SJCRH30 (cell line): ENCODE results near the gene ZNF397. TPM values are rescaled to one million over a fixed set of nuclear protein-coding genes. Genes with fewer than 3 reads are reported as not detected.
A peak's percentile ranks its signal among the peaks of the same experiment; 100 is the strongest.
"Not testable (repeated sequence)": the region's sequence is repeated elsewhere in the genome, so short reads cannot be mapped to it uniquely, and the experiment has no call there.

ENCODE experiments used
- DNase-seq, 2 experiments: peaks; one replicate each; pipeline ENCODE4 v3.0.0-alpha.2; 2015 to 2020
- H3K27ac ChIP-seq: fragments of 250-450 bp; sonication (Bioruptor Pico); 2 replicates; pipeline ENCODE4 v1.5.1; 2020; ENCODE audit warnings: mild to moderate bottlenecking, moderate library complexity
- H3K27me3 ChIP-seq: fragments of 250-450 bp; sonication (Bioruptor Pico); 2 replicates; pipeline ENCODE4 v1.5.1; 2020; ENCODE audit warnings: mild to moderate bottlenecking, moderate library complexity
- H3K36me3 ChIP-seq: fragments of 250-450 bp; sonication (Bioruptor Pico); 2 replicates; pipeline ENCODE4 v1.5.1; 2020; ENCODE audit warnings: mild to moderate bottlenecking, moderate library complexity
- H3K4me1 ChIP-seq: fragments of 250-450 bp; sonication (Bioruptor Pico); 2 replicates; pipeline ENCODE4 v1.5.1; 2020; ENCODE audit warnings: mild to moderate bottlenecking, moderate library complexity
- H3K4me3 ChIP-seq: fragments of 250-450 bp; sonication (Bioruptor Pico); 2 replicates; pipeline ENCODE4 v1.5.1; 2020; ENCODE audit warnings: mild to moderate bottlenecking, moderate library complexity
- H3K9me3 ChIP-seq: fragments of 250-450 bp; sonication (Bioruptor Pico); replicated peaks from 2 replicates; pipeline ENCODE4 v1.5.1; 2020; ENCODE audit warnings: mild to moderate bottlenecking, moderate library complexity
- total RNA-seq: library from RNA; depleted of rRNA; stranded (reverse); fragments of >200 nt; shearing (Covaris generic); gene quantifications from 2 replicates; pipeline ENCODE4 v1.2.3, GENCODE V29; 2014; rRNA removed

Gene ZNF397
- 7.9 and 8.6 TPM in 2 replicates for total RNA-seq

DNA sequence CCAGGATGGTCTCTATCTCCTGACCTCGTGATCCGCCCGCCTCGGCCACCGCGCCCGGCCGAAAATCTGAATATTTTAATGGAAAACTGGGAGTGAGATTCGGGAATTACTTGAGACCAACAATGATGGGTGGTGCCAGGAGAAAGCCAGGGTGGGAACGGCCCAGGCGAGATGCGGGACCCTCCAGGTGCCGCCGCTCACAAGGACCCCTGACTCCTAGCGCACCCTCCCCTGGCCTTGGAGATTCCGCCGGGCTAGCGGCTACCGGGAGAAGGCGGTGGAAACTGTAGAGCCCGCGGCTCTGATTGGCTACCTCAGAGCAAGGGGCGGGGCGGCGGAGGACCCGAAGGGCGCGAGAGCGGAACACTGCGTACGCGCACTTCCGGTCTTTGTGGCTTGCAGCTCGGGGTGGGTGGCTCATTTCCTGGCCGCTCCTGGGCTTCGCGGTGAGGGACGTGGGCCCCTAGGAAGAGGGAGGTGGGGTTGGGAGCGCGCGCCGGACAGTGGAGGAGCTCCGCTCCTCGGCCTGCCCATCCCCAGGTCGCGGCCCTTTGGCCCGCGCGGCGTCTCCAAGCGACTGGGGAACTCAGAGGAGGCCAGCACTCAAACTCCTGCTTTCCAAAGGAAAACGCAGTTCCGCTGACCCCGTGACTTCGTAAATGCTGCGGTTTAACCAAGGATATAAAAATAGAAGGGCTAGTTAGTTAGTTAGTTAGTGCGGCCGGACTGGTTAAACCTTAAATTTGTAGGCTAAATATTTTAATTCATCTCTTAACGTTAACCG lies at the start of gene ZNF397:
Gene ZNF397, plus strand, starts transcription at position 371 of the 784 bp plus-strand sequence. CDS start 1,437 bp downstream, outside the sequence.
- Histone ChIP-seq H3K4me1 (no peaks in the 10 kb centered on the region), H3K27ac (peak within 1 kb of the TSS; percentile 89), H3K27me3 (no peaks in the 10 kb centered on the region), H3K36me3 (peaks cover 25% of the 10 kb centered on the region), H3K4me3 (peak within 1 kb of the TSS; percentile 70), H3K9me3 (no peaks in the 10 kb centered on the region; the same call in 1 of the 2 replicates)
- peak; percentile 94 to 95 for DNase-seq

DNA sequence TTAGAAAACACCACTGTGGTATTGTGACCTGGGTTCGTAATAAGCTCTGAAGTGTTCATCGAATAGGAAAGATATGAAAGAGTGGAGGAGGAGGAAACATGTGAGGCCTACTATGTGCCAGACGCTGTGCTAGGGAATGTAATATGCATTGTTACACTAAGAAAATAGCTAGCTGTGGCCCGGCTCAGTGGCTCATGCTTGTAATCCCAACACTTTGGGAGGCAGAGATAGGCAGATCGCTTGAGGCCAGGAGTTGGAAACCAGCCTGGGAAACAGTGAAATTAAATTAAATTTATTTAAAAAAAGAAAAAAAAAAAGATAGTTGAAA lies 49.2 kb upstream of the ZNF397 start:
- H3K27ac ChIP-seq = no peak overlapping the region
- no peaks in the 10 kb centered on the region for H3K27me3 ChIP-seq
- H3K4me3 ChIP-seq = no peak overlapping the region
- no peaks in the 10 kb centered on the region for H3K36me3 ChIP-seq
- no peak for DNase-seq
- H3K4me1 ChIP-seq = no peaks in the 10 kb centered on the region
- H3K9me3 ChIP-seq = no peaks in the 10 kb centered on the region

DNA sequence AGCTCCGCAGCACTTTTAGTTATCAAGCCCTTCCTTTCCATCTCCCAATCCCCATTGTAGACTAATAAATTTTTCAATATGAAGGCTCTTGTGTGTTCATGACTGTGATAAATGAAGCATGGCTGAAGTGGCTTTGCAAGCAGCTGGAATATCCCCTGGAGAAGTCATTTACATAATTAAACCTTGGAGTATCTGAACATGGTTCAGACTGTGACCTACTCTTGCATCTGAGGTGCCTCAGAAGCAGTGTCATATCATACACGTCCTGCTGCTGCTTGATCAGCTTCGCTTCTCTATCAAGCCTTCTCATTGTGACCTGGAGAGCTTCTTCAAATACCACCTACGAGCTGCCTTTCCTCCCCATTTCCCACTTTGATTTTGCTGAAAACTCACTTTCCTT lies 48.4 kb upstream of the ZNF397 start:
- Histone ChIP-seq H3K9me3 (no peaks in the 10 kb centered on the region), H3K36me3 (no peaks in the 10 kb centered on the region), H3K4me1 (no peaks in the 10 kb centered on the region), H3K27me3 (no peaks in the 10 kb centered on the region), H3K4me3 (no peak overlapping the region), H3K27ac (no peak overlapping the region)
- no peak for DNase-seq

DNA sequence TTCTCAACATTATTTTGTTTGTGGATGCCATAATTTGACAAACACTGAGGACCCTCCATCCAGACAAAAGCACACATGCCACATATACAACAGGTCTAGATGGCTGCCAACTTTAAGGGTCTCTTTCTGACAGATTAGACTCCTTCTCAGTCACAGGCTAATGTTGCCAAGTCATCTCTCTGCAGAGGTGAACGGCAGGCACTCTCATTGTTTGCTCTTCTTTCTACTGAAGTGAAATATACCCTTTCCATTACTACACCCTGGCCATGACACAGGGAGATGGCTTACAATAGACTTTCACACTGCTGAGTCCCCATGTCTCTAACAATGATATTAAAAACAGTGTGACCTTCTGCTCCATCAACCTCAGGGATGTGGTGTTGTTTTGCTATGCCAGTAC lies 47.5 kb upstream of the ZNF397 start:
- no peaks in the 10 kb centered on the region for H3K36me3 ChIP-seq
- H3K27me3 ChIP-seq = no peaks in the 10 kb centered on the region
- H3K4me3 ChIP-seq = no peak overlapping the region
- no peaks in the 10 kb centered on the region for H3K9me3 ChIP-seq
- H3K4me1 ChIP-seq = no peaks in the 10 kb centered on the region
- DNase-seq = no peak
- H3K27ac ChIP-seq = no peak overlapping the region

DNA sequence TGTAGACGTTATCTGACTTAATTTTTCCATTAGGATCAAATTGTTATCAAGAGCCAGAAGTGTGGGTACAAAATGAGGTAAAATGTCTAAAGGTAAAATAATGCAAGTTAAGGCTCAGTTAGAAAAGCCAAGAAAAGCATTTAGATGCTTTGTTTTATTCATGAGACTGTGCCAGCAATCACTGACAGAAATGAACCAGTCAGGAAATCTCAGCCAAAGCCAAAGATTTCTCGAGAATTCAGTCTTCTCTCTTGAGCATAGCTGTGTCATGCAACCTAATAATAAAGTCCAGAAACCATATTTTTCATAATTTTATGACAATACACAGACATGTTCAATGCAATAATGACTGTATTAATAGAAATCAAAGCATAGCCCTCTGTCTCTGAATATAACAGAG lies 43.5 kb upstream of the ZNF397 start:
- Histone ChIP-seq H3K36me3 (no peaks in the 10 kb centered on the region), H3K9me3 (no peaks in the 10 kb centered on the region), H3K4me3 (no peak overlapping the region), H3K4me1 (no peaks in the 10 kb centered on the region), H3K27me3 (no peaks in the 10 kb centered on the region), H3K27ac (no peak overlapping the region)
- no peak for DNase-seq

DNA sequence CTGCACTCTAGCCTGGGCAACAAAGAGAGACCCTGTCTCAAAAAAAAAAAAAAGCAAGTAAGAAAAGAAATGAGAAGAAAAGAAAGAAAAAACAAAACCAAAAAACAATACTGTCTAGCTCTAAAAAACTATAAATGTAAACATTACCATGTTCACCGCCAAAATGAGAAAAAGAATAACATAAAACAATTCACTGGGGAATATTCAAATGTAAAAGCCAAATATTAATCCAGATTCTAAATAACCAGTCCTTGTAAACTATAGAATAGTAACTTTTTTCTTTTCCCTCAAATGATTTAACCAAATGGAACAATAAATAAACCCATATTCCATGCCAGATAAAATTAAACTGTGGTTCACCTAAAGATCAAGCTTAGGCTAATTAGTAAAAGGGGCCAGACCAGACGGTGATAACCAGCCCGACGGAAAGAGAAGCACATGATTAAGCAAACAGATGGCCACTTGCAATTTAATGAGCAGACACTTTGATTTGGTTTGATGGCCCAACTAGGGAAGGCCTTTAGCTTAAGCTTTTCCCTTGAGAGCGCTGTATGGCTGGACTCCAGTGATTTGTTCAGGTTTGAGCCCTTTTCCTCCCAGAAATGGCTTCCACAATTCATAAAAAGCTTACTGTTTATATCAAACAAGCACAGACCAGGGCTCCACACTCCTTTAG lies 39.4 kb upstream of the ZNF397 start:
- Histone ChIP-seq H3K4me3 (no peak overlapping the region), H3K27me3 (no peaks in the 10 kb centered on the region), H3K36me3 (no peaks in the 10 kb centered on the region), H3K9me3 (no peaks in the 10 kb centered on the region), H3K27ac (no peak overlapping the region), H3K4me1 (no peaks in the 10 kb centered on the region)
- no peak for DNase-seq

DNA sequence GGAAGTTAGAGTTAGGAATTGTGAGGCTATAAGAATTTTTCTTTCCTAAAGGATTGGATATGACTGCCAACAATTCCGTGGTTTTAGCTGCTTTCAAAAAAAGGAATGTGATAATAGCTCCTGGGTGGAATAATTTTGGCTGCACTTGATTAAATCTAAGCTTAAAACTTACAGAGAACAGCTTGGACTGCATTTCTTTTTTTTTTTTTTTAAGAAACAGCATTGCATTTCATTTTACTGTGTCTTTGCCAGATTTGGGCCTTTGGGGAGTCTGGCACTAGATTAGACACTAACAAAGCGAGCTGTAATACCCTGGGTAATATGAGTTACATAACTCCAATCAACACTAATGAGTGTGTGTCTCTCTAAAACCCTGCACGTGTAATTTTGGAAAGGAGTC lies 37.8 kb upstream of the ZNF397 start:
- H3K4me1 ChIP-seq = no peaks in the 10 kb centered on the region
- no peaks in the 10 kb centered on the region for H3K9me3 ChIP-seq
- DNase-seq = no peak
- no peak overlapping the region for H3K4me3 ChIP-seq
- H3K27ac ChIP-seq = no peak overlapping the region
- H3K36me3 ChIP-seq = no peaks in the 10 kb centered on the region
- H3K27me3 ChIP-seq = no peaks in the 10 kb centered on the region

DNA sequence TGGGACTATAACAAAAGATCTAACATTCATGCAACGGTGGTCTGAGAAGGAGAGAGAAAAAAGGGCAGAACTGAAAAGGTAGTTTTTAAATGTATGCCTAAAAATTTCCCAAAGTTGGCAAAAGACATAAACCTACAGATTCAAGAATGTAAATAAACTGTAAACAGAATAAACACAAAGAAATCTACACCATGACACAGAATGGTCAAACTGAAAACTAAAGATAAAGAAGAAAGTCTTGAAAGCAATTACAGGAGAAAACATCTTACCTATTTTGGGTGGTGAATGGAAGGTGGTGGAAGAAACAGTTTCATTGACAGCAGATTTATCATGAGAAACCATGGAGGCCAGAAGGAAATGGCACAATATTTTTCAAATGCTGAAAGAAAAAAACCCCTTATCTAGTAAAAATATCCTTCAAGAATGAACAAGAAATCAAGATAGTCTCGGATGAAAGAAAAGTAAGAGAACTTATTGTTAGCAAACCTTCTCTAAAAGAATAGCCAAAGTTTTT lies 35.6 kb upstream of the ZNF397 start:
- no peak for DNase-seq
- no peaks in the 10 kb centered on the region for H3K36me3 ChIP-seq
- H3K4me1 ChIP-seq = no peaks in the 10 kb centered on the region
- H3K4me3 ChIP-seq = no peak overlapping the region
- H3K27me3 ChIP-seq = no peaks in the 10 kb centered on the region
- H3K9me3 ChIP-seq = no peaks in the 10 kb centered on the region
- H3K27ac ChIP-seq = no peak overlapping the region

DNA sequence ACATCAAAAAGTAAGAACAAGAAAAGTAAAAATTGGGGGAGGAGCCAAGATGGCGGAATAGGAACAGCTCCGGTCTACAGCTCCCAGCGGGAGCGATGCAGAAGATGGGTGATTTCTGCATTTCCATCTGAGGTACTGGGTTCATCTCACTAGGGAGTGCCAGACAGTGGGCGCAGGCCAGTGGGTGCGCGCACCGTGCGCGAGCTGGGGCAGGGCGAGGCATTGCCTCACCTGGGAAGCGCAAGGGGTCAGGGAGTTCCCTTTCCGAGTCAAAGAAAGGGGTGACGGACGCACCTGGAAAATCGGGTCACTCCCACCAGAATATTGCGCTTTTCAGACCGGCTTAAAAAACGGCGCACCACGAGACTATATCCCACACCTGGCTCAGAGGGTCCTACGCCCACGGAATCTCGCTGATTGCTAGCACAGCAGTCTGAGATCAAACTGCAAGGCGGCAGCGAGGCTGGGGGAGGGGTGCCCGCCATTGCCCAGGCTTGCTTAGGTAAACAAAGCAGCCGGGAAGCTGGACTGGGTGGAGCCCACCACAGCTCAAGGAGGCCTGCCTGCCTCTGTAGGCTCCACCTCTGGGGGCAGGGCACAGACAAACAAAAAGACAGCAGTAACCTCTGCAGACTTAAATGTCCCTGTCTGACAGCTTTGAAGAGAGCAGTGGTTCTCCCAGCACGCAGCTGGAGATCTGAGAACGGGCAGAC lies 34.9 kb upstream of the ZNF397 start:
- H3K36me3 ChIP-seq, H3K9me3 ChIP-seq, H3K27me3 ChIP-seq, H3K4me1 ChIP-seq, DNase-seq, H3K4me3 ChIP-seq, H3K27ac ChIP-seq: not testable (repeated sequence)

DNA sequence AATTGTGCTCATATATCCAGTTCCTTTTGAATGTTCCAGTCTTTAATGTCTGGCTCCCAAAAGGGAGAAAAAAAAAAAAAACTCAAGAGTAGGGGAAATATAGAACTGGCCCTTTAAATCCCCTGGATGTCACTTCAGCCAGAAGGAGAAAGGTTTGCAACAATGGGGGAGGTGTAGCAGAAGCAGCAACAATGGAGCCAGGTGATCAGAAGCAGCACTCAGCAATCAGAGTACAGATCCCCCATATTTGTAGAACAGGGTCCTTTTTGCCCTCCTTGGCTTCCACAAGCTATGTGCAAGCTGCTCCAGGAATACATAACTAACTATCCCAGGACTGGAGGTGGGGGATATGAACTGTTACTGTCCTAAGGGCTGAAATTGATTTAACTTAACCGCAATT lies 25.8 kb upstream of the ZNF397 start:
- H3K9me3 ChIP-seq = no peaks in the 10 kb centered on the region
- DNase-seq = no peak
- no peak overlapping the region for H3K4me3 ChIP-seq
- H3K27me3 ChIP-seq = no peaks in the 10 kb centered on the region
- no peak overlapping the region for H3K27ac ChIP-seq
- H3K36me3 ChIP-seq = no peaks in the 10 kb centered on the region
- H3K4me1 ChIP-seq = no peaks in the 10 kb centered on the region

DNA sequence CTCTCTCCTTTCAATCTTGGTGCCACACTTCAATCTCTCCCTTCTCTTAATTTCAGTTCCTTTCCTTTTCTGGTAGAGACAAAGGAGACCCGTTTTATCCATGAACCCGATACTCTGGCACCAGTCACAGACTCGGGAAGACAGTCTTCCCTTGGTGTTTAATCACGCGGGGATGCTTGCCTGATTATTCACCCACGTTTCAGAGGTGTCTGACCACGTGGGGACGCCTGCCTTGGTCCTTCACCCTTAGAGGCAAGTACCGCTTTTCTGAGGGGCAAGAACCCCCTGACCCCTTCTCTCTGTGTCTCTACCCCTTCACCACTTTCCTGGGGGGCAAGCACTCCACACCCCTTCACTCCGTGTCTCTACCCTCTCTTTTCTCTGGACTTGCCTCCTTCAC lies 24.2 kb upstream of the ZNF397 start:
- H3K4me1 ChIP-seq, H3K9me3 ChIP-seq, H3K27me3 ChIP-seq, H3K4me3 ChIP-seq, H3K27ac ChIP-seq, H3K36me3 ChIP-seq, DNase-seq: not testable (repeated sequence)

DNA sequence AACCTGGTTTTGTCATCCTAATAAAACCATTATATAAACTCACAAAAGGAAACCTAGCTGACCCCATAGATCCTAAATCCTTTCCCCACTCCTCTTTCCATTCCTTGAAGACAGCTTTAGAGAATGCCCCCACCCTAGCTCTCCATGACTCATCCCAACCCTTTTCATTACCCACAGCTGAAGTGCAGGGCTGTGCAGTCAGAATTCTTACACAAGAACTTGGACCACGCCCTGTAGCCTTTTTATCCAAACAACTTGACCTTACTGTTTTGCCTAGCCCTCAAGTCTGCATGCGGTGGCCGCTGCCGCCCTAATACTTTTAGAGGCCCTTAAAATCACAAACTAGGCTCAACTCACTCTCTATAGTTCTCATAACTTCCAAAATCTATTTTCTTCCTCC lies 21.5 kb upstream of the ZNF397 start:
- H3K4me1 ChIP-seq, H3K4me3 ChIP-seq, H3K36me3 ChIP-seq, H3K9me3 ChIP-seq, DNase-seq, H3K27me3 ChIP-seq, H3K27ac ChIP-seq: not testable (repeated sequence)

DNA sequence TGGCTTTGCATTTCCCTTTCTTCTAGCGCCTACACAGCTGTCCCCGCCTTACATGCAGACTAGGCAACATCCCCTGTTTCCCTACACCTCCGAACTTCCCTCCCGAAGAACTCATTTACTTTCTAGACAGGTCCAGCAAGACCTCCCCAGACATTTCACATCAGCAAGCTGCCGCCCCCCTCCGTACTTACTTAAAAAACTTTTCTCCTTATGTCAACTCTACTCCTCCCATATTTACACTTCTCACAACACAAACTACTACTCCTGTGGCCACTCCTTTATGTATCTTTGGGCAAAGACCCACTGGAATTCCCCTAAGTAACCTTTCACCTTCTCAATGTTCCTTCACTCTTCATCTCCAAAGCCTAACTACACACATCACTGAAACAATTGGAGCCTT lies 20.4 kb upstream of the ZNF397 start:
- H3K36me3 ChIP-seq = no peaks in the 10 kb centered on the region
- no peak for DNase-seq
- no peaks in the 10 kb centered on the region for H3K27me3 ChIP-seq
- no peaks in the 10 kb centered on the region for H3K9me3 ChIP-seq
- no peak overlapping the region for H3K27ac ChIP-seq
- no peak overlapping the region for H3K4me3 ChIP-seq
- no peaks in the 10 kb centered on the region for H3K4me1 ChIP-seq

DNA sequence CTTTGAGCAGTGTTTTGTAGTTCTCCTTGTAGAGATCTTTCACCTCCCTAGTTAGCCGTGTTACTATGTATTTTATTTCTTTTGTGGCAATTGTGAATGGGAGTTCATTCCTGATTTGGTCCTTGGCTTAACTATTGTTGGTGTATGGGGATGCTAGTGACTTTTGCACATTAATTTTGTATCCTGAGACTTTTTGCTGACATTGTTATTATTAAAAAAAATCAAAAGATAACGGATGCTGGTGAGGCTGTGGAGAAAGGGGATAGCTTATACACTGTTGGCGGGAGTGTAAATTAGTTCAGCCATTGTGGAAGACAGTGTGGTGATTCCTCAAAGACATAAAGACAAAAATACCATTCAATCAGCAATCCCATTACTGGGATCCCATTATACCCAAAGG lies 17.0 kb upstream of the ZNF397 start:
- Histone ChIP-seq H3K9me3 (no peaks in the 10 kb centered on the region), H3K36me3 (no peaks in the 10 kb centered on the region), H3K4me3 (no peak overlapping the region), H3K27me3 (no peaks in the 10 kb centered on the region), H3K27ac (no peak overlapping the region), H3K4me1 (no peaks in the 10 kb centered on the region)
- DNase-seq = no peak

DNA sequence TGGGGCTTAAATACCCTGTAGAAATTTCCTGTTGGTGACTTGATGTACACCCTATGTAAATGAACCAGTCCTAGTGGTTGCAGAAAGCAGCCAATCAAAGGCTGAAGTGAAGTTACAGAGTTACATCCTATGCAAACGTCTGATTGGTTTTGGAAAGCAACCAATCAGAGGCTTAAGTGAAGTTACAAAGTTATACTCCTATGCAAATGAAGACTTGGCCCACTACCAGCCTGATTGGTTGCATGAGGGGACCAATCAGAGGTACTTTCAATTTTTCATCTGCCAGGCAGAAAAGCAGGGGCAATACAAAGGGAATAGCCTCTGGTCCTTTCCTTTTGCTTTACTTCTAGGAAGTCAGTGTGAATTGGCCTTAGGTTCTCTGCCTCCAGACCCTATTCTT lies 13.6 kb upstream of the ZNF397 start:
- Histone ChIP-seq H3K27me3 (no peaks in the 10 kb centered on the region), H3K36me3 (no peaks in the 10 kb centered on the region)
- DNase-seq = peak in 1 of 2 experiments; percentile 30

More for the DNA sequence above, 13.6 kb upstream of the ZNF397 start:
- H3K4me1 ChIP-seq = no peaks in the 10 kb centered on the region
- no peak overlapping the region for H3K4me3 ChIP-seq
- no peaks in the 10 kb centered on the region for H3K9me3 ChIP-seq
- no peak overlapping the region for H3K27ac ChIP-seq
